ENCODE measurements around the gene ITGAL. TPM values are rescaled to one million over a fixed set of nuclear protein-coding genes. Genes with fewer than 3 reads are reported as not detected.
A peak's percentile ranks its signal among the peaks of the same experiment; 100 is the strongest.
"Not testable (repeated sequence)": the region's sequence is repeated elsewhere in the genome, so short reads cannot be mapped to it uniquely, and the experiment has no call there.

Gene ITGAL
- total RNA-seq, 1 donor from 2014 or later, result 2.4 TPM

DNA sequence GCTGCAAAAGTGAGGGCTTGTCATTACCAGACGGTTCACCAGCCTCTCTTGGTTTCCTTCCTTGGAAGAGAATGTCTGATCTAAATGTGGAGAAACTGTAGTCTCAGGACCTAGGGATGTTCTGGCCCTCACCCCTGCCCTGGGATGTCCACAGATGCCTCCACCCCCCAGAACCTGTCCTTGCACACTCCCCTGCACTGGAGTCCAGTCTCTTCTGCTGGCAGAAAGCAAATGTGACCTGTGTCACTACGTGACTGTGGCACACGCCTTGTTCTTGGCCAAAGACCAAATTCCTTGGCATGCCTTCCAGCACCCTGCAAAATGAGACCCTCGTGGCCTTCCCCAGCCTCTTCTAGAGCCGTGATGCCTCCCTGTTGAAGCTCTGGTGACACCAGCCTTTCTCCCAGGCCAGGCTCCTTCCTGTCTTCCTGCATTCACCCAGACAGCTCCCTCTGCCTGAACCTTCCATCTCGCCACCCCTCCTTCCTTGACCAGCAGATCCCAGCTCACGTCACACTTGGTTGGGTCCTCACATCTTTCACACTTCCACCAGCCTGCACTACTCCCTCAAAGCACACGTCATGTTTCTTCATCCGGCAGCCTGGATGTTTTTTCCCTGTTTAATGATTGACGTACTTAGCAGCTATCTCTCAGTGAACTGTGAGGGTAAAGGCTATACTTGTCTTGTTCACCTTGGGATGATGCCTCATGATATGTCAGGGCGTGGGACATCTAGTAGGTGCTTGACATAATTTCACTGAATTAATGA is 49.5 kb downstream of the ITGAL start:
- peaks cover 36% of the 10 kb centered on the region for H3K4me1 ChIP-seq
- H3K27ac ChIP-seq (replicated peaks), result no peak overlapping the region
- TF ChIP-seq, protein P1, sequence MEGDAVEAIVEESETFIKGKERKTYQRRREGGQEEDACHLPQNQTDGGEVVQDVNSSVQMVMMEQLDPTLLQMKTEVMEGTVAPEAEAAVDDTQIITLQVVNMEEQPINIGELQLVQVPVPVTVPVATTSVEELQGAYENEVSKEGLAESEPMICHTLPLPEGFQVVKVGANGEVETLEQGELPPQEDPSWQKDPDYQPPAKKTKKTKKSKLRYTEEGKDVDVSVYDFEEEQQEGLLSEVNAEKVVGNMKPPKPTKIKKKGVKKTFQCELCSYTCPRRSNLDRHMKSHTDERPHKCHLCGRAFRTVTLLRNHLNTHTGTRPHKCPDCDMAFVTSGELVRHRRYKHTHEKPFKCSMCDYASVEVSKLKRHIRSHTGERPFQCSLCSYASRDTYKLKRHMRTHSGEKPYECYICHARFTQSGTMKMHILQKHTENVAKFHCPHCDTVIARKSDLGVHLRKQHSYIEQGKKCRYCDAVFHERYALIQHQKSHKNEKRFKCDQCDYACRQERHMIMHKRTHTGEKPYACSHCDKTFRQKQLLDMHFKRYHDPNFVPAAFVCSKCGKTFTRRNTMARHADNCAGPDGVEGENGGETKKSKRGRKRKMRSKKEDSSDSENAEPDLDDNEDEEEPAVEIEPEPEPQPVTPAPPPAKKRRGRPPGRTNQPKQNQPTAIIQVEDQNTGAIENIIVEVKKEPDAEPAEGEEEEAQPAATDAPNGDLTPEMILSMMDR (IDR thresholded peaks at IDR 0.05; ENCODE audit: borderline replicate concordance), result no peak
- H3K27me3 ChIP-seq (ENCODE audit: low read depth), result no peaks in the 10 kb centered on the region
- no peaks in the 10 kb centered on the region for H3K9me3 ChIP-seq (replicated peaks)
- H3K36me3 ChIP-seq, result peaks cover 10% of the 10 kb centered on the region
- H3K4me3 ChIP-seq, result no peak overlapping the region
- DNase-seq, result no peak
- intact Hi-C loops (cut with micrococcal nuclease), result loop anchor here (10.0 kb wide), 1 partner anchor 77 kb away; the partner anchor contains the start of gene SEPHS2

DNA sequence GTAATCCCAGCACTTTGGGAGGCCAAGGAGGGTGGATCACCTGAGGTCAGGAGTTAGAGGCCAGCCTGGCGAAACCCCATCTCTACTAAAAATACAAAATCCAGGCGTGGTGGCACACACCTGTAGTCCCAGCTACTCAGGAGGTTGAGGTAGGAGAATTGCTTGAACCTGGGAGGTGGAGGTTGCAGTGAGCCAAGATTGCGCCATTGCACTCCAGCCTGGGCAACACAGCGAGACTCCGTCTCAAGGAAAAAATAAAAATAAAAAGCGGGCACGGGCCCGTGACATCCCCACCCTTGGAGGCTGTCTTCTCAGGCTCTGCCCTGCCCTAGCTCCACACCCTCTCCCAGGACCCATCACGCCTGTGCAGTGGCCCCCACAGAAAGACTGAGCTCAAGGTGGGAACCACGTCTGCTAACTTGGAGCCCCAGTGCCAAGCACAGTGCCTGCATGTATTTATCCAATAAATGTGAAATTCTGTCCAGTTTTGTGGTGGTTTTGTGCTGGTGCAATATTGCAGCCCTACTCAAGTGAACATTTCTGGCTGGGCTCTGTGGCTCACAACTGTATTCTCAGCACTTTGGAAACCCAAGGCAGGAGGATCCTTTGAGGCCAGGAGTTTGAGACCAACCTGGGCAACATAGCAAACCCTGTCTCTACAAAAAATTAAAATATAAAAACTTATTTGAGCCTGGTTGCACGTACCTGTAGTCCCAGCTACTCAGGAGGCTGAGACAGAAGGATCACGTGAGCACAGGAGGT is 50.3 kb downstream of the ITGAL start:
- H3K27me3 ChIP-seq (ENCODE audit: low read depth); DNase-seq; H3K4me3 ChIP-seq; H3K9me3 ChIP-seq (replicated peaks); H3K27ac ChIP-seq (replicated peaks): not testable (repeated sequence)
- H3K36me3 ChIP-seq, result peaks cover 10% of the 10 kb centered on the region
- intact Hi-C loops (cut with micrococcal nuclease), result loop anchor here (10.0 kb wide), 1 partner anchor 78 kb away; the partner anchor contains the start of gene SEPHS2
- H3K4me1 ChIP-seq, result peaks cover 41% of the 10 kb centered on the region

DNA sequence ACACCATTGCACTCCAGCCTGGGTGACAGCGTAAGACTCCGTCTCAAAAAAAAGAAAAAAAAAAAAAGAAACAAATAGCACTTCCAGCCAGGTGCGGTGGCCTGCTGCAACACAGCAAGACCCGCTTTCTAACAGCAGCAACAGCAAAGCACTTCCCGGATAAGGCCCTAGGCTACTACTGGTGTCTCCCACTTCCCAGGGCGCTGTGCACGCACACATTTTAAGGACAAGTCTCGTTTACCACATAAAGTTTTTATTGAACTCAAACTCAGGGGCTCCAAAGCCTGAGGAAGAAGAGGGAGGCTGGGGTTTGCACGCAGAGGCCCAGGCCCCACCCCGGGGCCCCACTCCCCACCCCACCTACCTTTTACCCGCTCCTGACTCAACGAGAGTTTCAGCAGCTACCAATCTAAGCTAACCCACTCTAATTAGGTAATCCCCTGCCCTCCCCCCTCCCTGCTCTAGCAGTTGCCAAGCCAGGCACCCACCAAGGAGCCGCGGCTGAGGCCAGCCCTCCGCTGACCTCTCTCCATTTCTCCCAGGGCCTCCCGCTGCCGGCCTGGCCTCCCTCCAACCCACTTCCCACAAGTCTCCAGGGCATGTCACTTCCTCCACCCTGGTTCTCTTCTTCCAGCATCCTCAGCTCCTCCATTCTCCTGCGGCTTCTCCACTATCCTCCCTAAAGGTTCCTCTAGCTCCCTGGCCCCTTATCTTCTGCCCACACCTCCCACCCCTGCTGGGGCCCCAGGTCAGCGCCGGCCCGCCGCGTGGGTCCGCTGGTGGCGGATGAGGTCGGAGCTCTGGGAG is 51.4 kb downstream of the ITGAL start:
- peaks cover 10% of the 10 kb centered on the region for H3K36me3 ChIP-seq
- peak overlapping the region; percentile 51 for H3K27ac ChIP-seq (replicated peaks)
- DNase-seq, result peak; percentile 55
- intact Hi-C loops (cut with micrococcal nuclease), result loop anchor here (10.0 kb wide), 1 partner anchor 79 kb away; the partner anchor contains the start of gene SEPHS2
- TF ChIP-seq, protein P1 (IDR thresholded peaks at IDR 0.05; ENCODE audit: borderline replicate concordance), result no peak
- H3K9me3 ChIP-seq (replicated peaks), result no peaks in the 10 kb centered on the region
- no peaks in the 10 kb centered on the region for H3K27me3 ChIP-seq (ENCODE audit: low read depth)
- peak overlapping the region; percentile 37 for H3K4me3 ChIP-seq
- peaks cover 50% of the 10 kb centered on the region for H3K4me1 ChIP-seq

DNA sequence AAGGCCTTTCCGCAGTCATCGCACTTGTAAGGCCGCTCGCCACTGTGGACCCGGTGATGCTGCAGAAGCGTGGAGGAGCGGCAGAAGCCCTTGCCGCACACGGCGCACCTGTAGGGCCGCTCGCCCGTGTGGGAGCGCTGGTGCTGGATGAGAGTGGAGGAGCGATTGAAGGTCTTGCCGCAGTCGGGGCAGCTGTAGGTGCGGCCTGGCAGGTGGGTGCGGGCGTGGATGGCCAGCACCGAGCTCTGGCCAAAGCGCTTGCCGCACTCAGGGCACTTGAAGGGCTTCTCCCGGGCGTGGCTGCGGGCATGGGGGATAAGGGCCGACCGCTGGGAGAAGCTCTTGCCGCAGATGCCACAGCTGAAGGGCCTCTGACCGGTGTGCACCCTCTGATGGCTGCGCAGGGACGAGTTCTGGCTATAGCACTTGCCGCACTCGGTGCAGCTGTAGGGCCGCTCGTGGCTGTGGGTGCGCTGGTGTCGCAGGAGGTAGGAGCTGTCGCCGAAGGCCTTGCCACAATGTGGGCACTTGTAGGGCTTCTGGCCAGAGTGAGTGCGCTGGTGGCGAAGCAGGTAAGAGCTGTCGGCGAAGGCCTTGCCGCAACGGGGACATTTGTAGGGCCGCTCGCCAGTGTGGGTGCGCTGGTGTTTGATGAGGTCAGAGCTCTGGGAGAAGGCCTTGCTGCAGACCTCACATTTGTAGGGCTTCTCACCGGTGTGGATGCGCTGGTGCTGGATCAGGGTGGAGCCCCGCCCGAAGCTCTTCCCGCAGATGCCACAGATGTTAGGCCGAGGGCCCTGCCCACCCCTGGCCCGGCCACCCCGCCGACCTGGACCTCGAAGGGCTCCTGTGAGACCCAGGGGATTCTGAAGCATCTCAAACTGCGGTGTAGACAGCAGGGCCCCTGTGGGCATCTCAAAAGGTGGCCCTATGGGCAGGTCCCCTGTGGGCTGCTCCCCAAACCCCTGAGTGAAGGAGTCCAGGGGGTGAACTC is 52.3 kb downstream of the ITGAL start:
- DNase-seq, result no peak
- no peaks in the 10 kb centered on the region for H3K27me3 ChIP-seq (ENCODE audit: low read depth)
- H3K36me3 ChIP-seq, result peaks cover 10% of the 10 kb centered on the region
- peak overlapping the region; percentile 76 for H3K4me3 ChIP-seq
- H3K9me3 ChIP-seq (replicated peaks), result no peaks in the 10 kb centered on the region
- H3K27ac ChIP-seq (replicated peaks), result peak overlapping the region; percentile 98
- intact Hi-C loops (cut with micrococcal nuclease), result loop anchor here (10.0 kb wide), 1 partner anchor 80 kb away; the partner anchor contains the start of gene SEPHS2
- TF ChIP-seq, protein P1 (IDR thresholded peaks at IDR 0.05; ENCODE audit: borderline replicate concordance), result no peak
- peaks cover 50% of the 10 kb centered on the region for H3K4me1 ChIP-seq

DNA sequence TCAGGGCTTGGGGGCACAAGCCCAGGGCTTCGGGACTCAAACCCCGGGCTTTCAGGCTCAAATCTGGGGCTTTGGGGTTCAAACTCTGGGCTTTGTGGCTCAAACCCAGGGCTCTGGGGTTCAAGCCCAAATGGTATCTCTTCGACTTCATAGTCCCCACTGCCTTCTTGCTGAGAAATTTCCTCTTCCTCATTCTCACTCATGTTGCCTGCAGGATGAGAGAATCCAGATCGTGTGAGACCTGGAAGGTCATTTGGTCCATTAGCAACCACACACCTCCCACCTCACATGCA is 53.2 kb downstream of the ITGAL start:
- peaks cover 50% of the 10 kb centered on the region for H3K4me1 ChIP-seq
- TF ChIP-seq, protein P1 (IDR thresholded peaks at IDR 0.05; ENCODE audit: borderline replicate concordance), result no peak
- H3K27ac ChIP-seq (replicated peaks), result peak overlapping the region; percentile 98
- no peaks in the 10 kb centered on the region for H3K27me3 ChIP-seq (ENCODE audit: low read depth)
- DNase-seq, result no peak
- intact Hi-C loops (cut with micrococcal nuclease), result loop anchor here (10.0 kb wide), 1 partner anchor 81 kb away; the partner anchor contains the start of gene SEPHS2
- no peaks in the 10 kb centered on the region for H3K9me3 ChIP-seq (replicated peaks)
- peak overlapping the region; percentile 76 for H3K4me3 ChIP-seq
- H3K36me3 ChIP-seq, result peaks cover 10% of the 10 kb centered on the region
